H1 (cell line): ENCODE measurements around the gene SPATS2. TPM values are rescaled to one million over a fixed set of nuclear protein-coding genes. Genes with fewer than 3 reads are reported as not detected.

Experiments
- CTCF ChIA-PET: fragments of 300-600 bp; sonication (Branson Sonifier 250); formaldehyde crosslinking; loops from one replicate; lab custom pipeline; 2021; ENCODE audit not compliant: partially characterized antibody; lab: Charles Lee
- POLR2A ChIA-PET: fragments of 300-600 bp; sonication (Branson Sonifier 250); formaldehyde crosslinking; loops from one replicate; lab custom pipeline; 2021; ENCODE audit warnings: inconsistent platforms; ENCODE audit not compliant: partially characterized antibody; lab: Charles Lee
- DNase-seq, 2 experiments: peaks; one replicate each; pipeline versions ENCODE4 v3.0.0 to v3.0.0-alpha.2; 2010 to 2022; ENCODE audit warnings: low spot score in 2 of 2, low read depth in 1 of 2, mixed read lengths in 1 of 2
- FAIRE-seq: peaks from 2 replicates; lab custom pipeline; 2011; peaks lifted over from hg19 to GRCh38; lab: Jason Lieb, UNC
- H2AFZ ChIP-seq: 2 replicates; pipeline ENCODE4 v1.8.1; 2012; ENCODE audit warnings: low read length, inconsistent platforms
- H2AK5ac ChIP-seq: 2 replicates; pipeline ENCODE4 v1.6.1; 2013; ENCODE audit warnings: low read depth, low read length
- H2BK120ac ChIP-seq: replicated peaks from 2 replicates; pipeline ENCODE3; 2013; ENCODE audit warnings: low read depth, low read length, inconsistent platforms
- H2BK12ac ChIP-seq: 2 replicates; pipeline ENCODE4 v1.6.1; 2013; ENCODE audit warnings: low read depth, low read length
- H2BK15ac ChIP-seq: 2 replicates; pipeline ENCODE4 v1.6.1; 2013; ENCODE audit warnings: low read length
- H2BK20ac ChIP-seq: 2 replicates; pipeline ENCODE4 v1.6.1; 2013; ENCODE audit warnings: low read length
- H2BK5ac ChIP-seq: 2 replicates; pipeline ENCODE4 v1.6.1; 2013; ENCODE audit warnings: low read depth, low read length
- H3K14ac ChIP-seq: 2 replicates; pipeline ENCODE4 v1.6.1; 2013; ENCODE audit warnings: inconsistent platforms; ENCODE audit not compliant: insufficient read length
- H3K18ac ChIP-seq: 2 replicates; pipeline ENCODE4 v1.6.1; 2013; ENCODE audit warnings: low read length; ENCODE audit errors: extremely low read depth
- H3K23ac ChIP-seq: 2 replicates; pipeline ENCODE4 v1.6.1; 2013; ENCODE audit warnings: inconsistent platforms; ENCODE audit not compliant: insufficient read length
- H3K23me2 ChIP-seq: 2 replicates; pipeline ENCODE4 v1.6.1; 2013; ENCODE audit warnings: low read depth, low read length
- H3K27ac ChIP-seq: 2 replicates; pipeline ENCODE4 v1.6.1; 2011; ENCODE audit warnings: low read depth, low read length, inconsistent platforms
- H3K27me3 ChIP-seq, 4 experiments: replicated peaks in 1 of 4; 1 replicate in 1 of 4; 2 replicates in 3 of 4; pipeline versions ENCODE4 v1.6.1 to v1.8.1; 2011 to 2013; ENCODE audit warnings: low read length in 3 of 4, mild to moderate bottlenecking in 3 of 4, inconsistent platforms in 2 of 4, mixed read lengths in 2 of 4, moderate library complexity in 1 of 4; ENCODE audit not compliant: control insufficient read depth in 3 of 4, insufficient read depth in 3 of 4; ENCODE audit errors: extremely low read depth in 1 of 4
- H3K36me3 ChIP-seq, 4 experiments: 2 replicates each; pipeline versions ENCODE4 v1.6.1 to v1.8.1; 2011 to 2013; ENCODE audit warnings: mild to moderate bottlenecking in 4 of 4, low read length in 3 of 4, moderate library complexity in 2 of 4, control low read depth in 1 of 4, inconsistent platforms in 1 of 4; ENCODE audit not compliant: insufficient read depth in 4 of 4, control insufficient read depth in 2 of 4
- H3K4ac ChIP-seq: replicated peaks from 2 replicates; pipeline ENCODE3; 2013; ENCODE audit warnings: low read length, low read depth, mixed read lengths, inconsistent platforms; ENCODE audit not compliant: insufficient read length
- H3K4me1 ChIP-seq, 4 experiments: replicated peaks in 1 of 4; 1 replicate in 1 of 4; 2 replicates in 3 of 4; pipeline versions ENCODE4 v1.6.1 to v1.8.1; 2011 to 2013; ENCODE audit warnings: low read length in 3 of 4, inconsistent platforms in 2 of 4, mixed read lengths in 1 of 4; ENCODE audit not compliant: insufficient read depth in 4 of 4, control insufficient read depth in 3 of 4
- H3K4me2 ChIP-seq, 2 experiments: 2 replicates each; pipeline versions ENCODE4 v1.6.1 to v1.8.1; 2011 to 2013; ENCODE audit warnings: low read depth in 2 of 2, low read length in 2 of 2, control low read depth in 1 of 2, inconsistent platforms in 1 of 2, mild to moderate bottlenecking in 1 of 2; ENCODE audit not compliant: insufficient read depth in 1 of 2
- H3K4me3 ChIP-seq, 4 experiments: fragments of 200-600, 300-600 bp in 1 of 4; sonication (generic), shearing (Covaris generic), sonication (Bioruptor Twin) in 1 of 4; 2 replicates each; pipeline versions ENCODE4 v1.5.1 to v1.8.1; 2011 to 2016; ENCODE audit warnings: low read length in 4 of 4, low read depth in 3 of 4, control low read depth in 2 of 4, inconsistent platforms in 2 of 4, mild to moderate bottlenecking in 2 of 4, mixed read lengths in 1 of 4, moderate library complexity in 1 of 4; ENCODE audit not compliant: insufficient read depth in 2 of 4; ENCODE audit errors: extremely low read depth in 1 of 4
- H3K56ac ChIP-seq: replicated peaks from 2 replicates; pipeline ENCODE3; 2013; ENCODE audit warnings: low read depth, mild to moderate bottlenecking, mixed read lengths, low read length, inconsistent platforms; ENCODE audit not compliant: insufficient read length
- H3K79me1 ChIP-seq: 2 replicates; pipeline ENCODE4 v1.6.1; 2013; ENCODE audit warnings: low read depth, low read length, control low read depth
- H3K79me2 ChIP-seq, 2 experiments: 2 replicates each; pipeline versions ENCODE4 v1.6.1 to v1.8.1; 2012 to 2013; ENCODE audit warnings: low read length in 2 of 2, mild to moderate bottlenecking in 2 of 2, inconsistent platforms in 1 of 2; ENCODE audit not compliant: insufficient read depth in 2 of 2, control insufficient read depth in 1 of 2
- H3K9ac ChIP-seq, 4 experiments: replicated peaks in 1 of 4; 1 replicate in 1 of 4; 2 replicates in 3 of 4; pipeline versions ENCODE4 v1.6.1 to v1.8.1; 2011 to 2013; ENCODE audit warnings: low read depth in 3 of 4, low read length in 3 of 4, control low read depth in 2 of 4, mild to moderate bottlenecking in 2 of 4, moderate library complexity in 2 of 4, inconsistent platforms in 1 of 4; ENCODE audit errors: extremely low read depth in 1 of 4
- H3K9me3 ChIP-seq, 2 experiments: 2 replicates each; pipeline versions ENCODE4 v1.6.1 to v1.8.1; 2012 to 2013; ENCODE audit warnings: mild to moderate bottlenecking in 2 of 2, moderate library complexity in 2 of 2, control low read depth in 1 of 2, inconsistent platforms in 1 of 2, low read depth in 1 of 2, low read length in 1 of 2, mixed read lengths in 1 of 2; ENCODE audit not compliant: insufficient read depth in 2 of 2
- H4K20me1 ChIP-seq, 2 experiments: replicated peaks in 1 of 2; 2 replicates each; pipeline versions ENCODE3 to v1.8.1; 2011 to 2013; ENCODE audit warnings: inconsistent platforms in 2 of 2, low read length in 2 of 2, mild to moderate bottlenecking in 1 of 2; ENCODE audit not compliant: insufficient read depth in 2 of 2, control insufficient read depth in 1 of 2
- H4K5ac ChIP-seq: 2 replicates; pipeline ENCODE4 v1.6.1; 2013; ENCODE audit warnings: low read length, low read depth, mixed read lengths, inconsistent platforms; ENCODE audit not compliant: insufficient read length
- H4K8ac ChIP-seq: 2 replicates; pipeline ENCODE4 v1.8.0; 2013; ENCODE audit warnings: mild to moderate bottlenecking, moderate library complexity, low read length, inconsistent platforms; ENCODE audit not compliant: insufficient read depth; ENCODE audit errors: extremely low read depth
- H4K91ac ChIP-seq: replicated peaks from 2 replicates; pipeline ENCODE3; 2013; ENCODE audit warnings: low read length, mixed read lengths, inconsistent platforms; ENCODE audit not compliant: insufficient read length
- WGBS, 2 experiments: shearing (Covaris generic) in 1 of 2; methylation state at CpG; one replicate each; pipeline versions ENCODE4 v1.1.6 to v1.1.7; 2013 to 2015; ENCODE audit warnings: low lambda C conversion rate in 2 of 2, mixed read lengths in 2 of 2, inconsistent platforms in 1 of 2, low coverage in 1 of 2, missing lambda C conversion rate in 1 of 2; ENCODE audit not compliant: insufficient replicate concordance in 2 of 2, insufficient coverage in 1 of 2, insufficient read length in 1 of 2; ENCODE audit errors: extremely low coverage in 1 of 2, missing lambda C conversion rate in 1 of 2; 5-methylcytosine and 5-hydroxymethylcytosine counted together
- polyA plus RNA-seq, 7 experiments: library from polyadenylated mRNA; depleted of rRNA in 3 of 7; stranded (reverse) in 5 of 7; unstranded in 2 of 7; fragments of >200 nt in 5 of 7; fragments of 200-250 nt in 2 of 7; gene quantifications; 1 replicate in 5 of 7; 2 replicates in 1 of 7; 4 replicates in 1 of 7; pipeline versions ENCODE4 v1.2.1 to v1.2.3, GENCODE V29; 2011 to 2013; ENCODE audit warnings: missing spikeins in 2 of 7, mixed read lengths in 2 of 7
- total RNA-seq: library from RNA; stranded (reverse); fragmentation: NEBNext Ultra II Directional; extraction: Animal tissue kit (Norgen Biotek cat#: 25700); gene quantifications from 2 replicates; pipeline ENCODE4 v1.2.1, GENCODE V29; 2021

Gene SPATS2
- total and polyA plus RNA-seq, 2 of the 8 experiments (the other 6 are each of a cell fraction or from before 2014, with no cell fraction given): 19.2 to 24.5 TPM

GRCh38 chr12:49355913-49356312, 11.3 kb upstream of the SPATS2 start:
- ChIA-PET CTCF (interaction anchor here (1.2 to 26.7 kb wide), 9 partner anchors 9 to 200 kb away, joined by 3 to 538 read pairs (median 29); partner anchors contain the start of genes DNAJC22 and PRPH), POLR2A (no interaction called here)
- Histone ChIP-seq H3K79me1 (no peaks in the 10 kb centered on the region), H2BK120ac (no peak overlapping the region), H2BK5ac (no peak overlapping the region), H2AFZ (no peak overlapping the region), H4K91ac (no peak overlapping the region), H2BK12ac (no peak overlapping the region), H3K4me2 (no peak overlapping the region), H3K4me3 (no peak overlapping the region), H3K27me3 (no peaks in the 10 kb centered on the region), H3K56ac (no peak overlapping the region), H4K5ac (no peak overlapping the region), H3K4me1 (peaks cover 0 to 3% (median 0%) of the 10 kb centered on the region in 4 experiments; a peak in 1 of 7 replicates), H3K79me2 (no peaks in the 10 kb centered on the region), H2AK5ac (no peak overlapping the region), H3K9me3 (no peaks in the 10 kb centered on the region), H3K36me3 (no peaks in the 10 kb centered on the region), H4K20me1 (no peaks in the 10 kb centered on the region), H3K9ac (no peak overlapping the region), H4K8ac (no peak overlapping the region), H3K23me2 (no peaks in the 10 kb centered on the region), H3K18ac (no peak overlapping the region), H2BK20ac (no peak overlapping the region), H3K14ac (no peak overlapping the region), H3K27ac (no peak overlapping the region), H3K23ac (no peak overlapping the region), H2BK15ac (no peak overlapping the region), H3K4ac (no peak overlapping the region)
- FAIRE-seq (no peak), DNase-seq (no peak)
- WGBS, 2 experiments: 91% methylated on average over 10 of the region's 10 CpGs; no CpG with 5 or more reads in 1 of the 2 experiments
